CD4-positive, alpha-beta T cell treated with Interleukin-12 subunit alpha and Interleukin-12 subunit beta, for 1 hour (primary cell): ENCODE results near the gene FAM3B.

ENCODE experiments used
- DNase-seq: peaks from one replicate; pipeline ENCODE4 v3.0.0-alpha.2; 2020

Gene FAM3B

DNA sequence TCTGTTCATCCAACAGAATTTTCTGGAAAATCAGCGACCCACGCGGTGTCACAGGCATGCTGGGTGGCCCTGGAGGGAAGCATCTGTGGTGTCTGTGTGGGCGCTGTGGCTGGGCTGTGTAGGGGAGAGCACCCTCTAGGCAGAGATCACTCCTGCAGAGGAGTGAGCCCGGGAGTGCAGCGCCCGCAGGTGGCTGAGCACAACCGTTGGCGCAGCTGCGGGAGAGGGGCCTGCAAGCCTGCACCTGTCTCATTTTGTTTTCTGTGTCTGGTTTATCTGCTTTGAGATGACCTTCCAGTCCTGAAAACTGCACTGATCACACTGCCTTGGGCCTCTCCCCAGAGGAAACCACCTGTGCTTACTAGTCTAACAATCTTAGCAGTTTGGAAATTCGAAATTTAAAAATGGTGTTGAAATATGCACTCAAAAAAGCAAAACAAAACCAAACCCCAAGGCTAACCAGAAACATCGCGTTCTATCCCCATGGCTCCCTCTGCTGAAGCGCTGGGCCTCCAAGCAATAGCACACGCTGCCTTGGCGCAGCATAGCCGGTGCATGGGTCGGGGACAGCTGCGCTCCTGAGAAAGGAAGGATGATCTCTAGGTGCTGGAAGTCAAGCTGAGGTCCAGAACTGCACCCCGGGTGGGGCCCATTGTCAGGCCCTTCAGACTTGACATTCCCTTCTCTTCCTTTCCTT is 4.8 kb downstream of the FAM3B start:
- no peak for DNase-seq

DNA sequence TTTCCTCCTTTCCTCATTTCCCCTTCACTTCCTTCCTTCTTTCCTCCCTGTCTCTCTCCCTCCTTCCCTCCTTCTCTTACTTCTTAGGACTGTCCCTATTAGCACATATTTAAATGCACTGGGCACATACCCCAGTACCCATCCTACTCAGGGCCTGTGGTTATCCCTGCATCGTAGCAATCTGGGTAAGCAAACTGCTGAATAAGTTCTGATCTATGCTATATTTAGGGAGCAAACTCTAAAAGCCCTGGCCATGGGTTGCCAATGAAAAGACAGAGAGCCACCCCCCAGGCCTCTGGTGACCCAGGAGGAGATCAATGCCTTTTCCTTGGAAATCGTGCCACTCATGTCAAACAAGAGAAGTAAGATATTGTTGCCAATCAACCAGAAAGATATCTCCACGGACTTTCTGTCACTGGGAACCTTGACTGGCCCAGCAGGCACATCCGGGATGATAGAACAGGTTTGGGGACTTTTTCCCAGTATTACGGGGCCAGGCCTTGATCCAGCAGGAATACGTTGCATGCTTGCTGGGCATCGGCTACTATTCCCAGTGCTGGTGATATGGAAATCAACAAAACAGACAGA is 5.4 kb downstream of the FAM3B start:
- no peak for DNase-seq

DNA sequence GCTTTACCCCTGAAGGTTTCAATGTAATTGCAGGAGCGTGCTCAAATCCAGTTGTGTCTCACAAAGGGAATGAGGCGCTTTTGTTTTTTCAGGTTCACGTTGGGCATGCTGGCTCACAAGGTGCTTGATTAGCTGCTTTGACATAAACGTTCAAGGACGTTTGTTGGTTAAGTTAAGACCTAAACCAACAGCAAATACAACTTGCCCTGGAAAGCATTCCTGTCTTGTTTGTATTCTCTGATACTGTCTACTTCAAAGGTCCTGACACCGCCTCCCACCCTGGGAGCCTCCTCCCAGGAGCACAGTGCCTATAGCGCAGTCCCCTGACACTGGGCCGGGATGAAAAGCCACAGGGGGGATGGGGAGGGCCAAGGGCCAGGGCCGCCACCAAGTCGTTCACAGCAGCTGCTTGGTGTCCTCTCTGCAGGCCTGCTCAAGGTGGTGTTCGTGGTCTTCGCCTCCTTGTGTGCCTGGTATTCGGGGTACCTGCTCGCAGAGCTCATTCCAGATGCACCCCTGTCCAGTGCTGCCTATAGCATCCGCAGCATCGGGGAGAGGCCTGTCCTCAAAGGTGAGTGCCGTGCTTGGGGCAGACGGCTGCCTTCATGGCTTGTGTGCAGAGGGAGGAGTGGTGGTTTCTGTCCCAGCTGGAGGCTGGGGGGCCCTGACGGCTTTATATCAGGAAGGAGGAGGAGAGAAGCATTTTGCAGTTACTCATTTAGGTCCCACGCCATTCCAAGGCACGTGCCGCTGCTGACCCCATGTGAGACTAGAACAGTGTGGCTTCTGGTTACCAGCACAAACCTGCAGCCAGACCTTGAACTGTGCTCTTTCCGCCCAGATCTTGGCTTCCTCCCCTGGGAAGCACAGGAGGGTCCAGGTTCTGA is 6.1 kb downstream of the FAM3B start:
- DNase-seq = no peak

DNA sequence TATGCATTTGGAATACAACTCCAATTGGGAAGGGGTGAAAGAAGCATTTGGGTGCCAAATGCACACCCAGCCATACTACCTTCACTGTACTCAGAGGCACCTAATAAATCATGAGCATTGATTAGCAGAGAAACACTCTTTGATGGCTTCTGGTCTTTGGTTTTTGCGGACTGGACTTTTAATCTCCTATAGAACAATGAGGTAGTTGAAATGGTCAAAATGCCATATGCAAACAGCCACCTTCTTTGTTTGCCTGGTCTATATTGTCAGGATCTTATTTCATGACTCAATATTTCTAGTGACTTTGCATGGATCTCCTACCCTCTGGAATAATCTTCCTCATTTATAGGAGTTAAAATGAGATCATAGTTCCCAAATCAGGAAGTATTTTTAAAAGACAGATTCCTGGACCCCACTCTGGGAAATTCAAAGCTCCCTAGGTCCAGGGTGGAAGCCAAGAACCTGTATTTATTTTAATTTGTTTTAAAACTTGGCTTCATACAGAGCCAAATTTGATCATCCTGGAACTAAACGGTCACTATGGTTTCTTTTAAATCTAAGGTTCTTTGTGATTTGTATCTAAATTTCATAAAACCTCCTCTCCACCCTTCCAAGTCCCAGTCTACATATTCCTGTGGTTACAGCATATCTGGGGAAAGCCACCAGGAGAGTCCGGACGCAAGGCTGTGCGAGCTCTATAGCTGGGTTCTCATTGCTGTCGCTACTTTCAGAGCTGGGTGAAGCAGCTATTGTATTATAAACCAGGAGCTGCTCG is 8.7 kb downstream of the FAM3B start:
- DNase-seq = no peak

DNA sequence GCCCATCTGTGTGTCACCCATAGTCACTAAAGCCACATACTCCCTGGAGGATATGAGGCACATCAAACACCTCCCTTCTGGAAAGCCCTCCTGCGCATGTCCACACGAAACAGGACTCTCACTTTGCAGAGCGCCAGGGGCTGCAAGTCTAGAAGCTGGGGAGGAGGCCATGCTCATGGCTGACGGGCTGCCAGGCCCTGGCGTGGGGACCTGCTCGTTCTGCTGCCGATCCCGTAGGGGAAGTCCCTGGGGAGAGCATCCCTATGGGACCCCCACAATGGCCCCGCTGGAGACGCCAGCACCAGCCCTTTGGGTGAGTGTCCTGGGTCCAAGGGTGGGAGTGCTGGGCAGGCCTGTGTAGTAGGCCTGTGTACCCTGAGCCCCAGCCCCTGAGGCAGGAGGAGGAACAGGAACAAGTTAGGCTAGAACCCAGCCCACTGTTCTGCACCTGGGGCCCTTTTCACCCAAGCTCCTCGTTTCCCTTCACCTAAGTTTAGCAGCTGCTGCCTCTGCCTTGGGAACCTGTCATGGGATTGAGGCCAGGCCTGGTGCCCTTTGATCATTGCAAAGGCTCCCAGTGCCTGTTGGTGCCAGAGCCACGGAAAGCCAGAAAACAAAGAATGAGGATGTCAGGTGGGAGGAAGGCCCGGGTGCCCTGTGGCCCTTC is 9.9 kb downstream of the FAM3B start:
- DNase-seq = no peak

- no peak for DNase-seq
Measured at GRCh38 chr21:41327753-41328152, 11.2 kb downstream of the FAM3B start.

DNA sequence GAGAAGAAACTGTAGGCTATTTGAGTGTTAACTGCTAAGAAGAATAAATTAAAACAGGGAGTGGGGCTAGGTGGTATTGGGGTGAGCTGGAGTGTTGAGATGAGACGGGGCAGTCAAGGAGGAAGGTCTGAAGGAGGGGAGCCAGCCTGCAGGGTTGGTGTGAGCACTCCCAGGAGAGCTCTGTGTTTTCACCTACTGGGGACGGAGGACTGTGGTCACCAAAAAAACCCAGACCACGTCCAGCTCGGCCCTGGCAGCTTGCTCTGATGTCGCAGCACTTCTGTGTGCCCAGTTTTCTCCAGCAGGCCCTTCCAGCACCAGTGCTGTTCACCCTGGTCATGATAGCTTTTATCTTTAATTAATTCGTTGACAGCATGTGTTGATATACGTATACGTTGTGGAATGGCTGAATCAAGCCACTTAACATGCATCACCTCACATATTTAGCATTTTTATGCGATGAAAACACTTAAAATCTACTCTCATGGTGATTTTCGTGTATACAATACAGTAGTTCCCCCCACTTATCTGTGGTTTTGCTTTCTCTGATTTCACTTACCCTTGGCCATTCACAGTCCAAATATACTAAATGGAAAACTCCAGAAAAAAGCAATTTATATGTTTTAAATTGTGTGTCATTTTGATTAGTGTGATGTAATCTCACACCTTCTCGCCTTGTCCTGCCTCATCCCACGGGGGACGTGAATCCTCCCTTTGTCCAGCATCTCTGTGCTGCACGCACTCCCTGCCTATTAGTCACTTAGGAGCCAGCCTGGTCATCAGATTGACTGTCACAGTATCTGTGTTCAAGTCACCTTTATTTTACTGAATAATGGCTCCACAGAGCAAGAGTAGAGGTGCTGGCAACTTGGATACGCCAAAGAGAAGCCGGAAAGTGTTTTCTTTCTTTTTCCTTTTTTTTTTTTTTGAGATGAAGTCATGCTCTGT is 12.3 kb downstream of the FAM3B start:
- no peak for DNase-seq

GRCh38 chr21:41333752-41334151 is 17.2 kb downstream of the FAM3B start:
- no peak for DNase-seq

DNA sequence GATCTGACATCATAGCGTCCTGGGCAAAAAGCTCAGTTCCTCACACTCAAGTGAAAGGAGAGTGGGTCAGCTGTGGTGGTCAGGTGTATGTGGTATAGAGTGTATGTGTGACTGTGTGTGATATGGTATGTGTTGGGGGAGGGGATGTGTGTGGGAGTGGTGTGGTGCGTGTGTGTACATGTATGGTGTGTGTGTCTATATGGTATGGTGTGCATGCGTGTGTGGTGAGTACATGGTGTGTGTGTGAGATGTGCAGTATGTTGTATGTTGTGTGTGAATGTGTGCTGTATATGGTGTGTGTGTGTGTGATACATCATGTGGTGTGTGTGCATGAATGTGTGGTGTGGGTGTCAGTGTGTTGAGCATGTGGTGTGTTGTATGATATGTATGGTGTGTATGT is 20.9 kb downstream of the FAM3B start:
- DNase-seq = no peak

GRCh38 chr21:41338455-41338854 is 21.9 kb downstream of the FAM3B start:
- no peak for DNase-seq

DNA sequence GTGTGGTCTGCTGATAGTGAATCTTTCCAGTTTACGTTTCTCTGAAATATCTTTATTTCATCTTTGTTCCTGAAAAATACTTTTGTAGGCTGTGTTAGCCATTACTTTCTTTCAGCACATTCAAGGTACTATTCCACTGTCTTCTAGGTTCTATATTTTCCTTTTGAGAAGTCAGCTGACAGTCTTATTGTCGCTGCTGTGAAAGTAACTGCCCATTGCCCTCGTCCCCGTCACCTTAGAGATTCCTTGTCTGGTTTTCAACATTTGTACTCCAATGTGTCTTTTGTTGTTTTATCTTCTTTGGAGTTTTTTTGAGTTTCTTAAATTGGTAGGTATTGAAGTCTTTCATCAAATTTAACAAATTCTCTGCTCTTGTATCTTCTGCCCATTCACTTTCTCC is 25.4 kb downstream of the FAM3B start:
- no peak for DNase-seq

DNA sequence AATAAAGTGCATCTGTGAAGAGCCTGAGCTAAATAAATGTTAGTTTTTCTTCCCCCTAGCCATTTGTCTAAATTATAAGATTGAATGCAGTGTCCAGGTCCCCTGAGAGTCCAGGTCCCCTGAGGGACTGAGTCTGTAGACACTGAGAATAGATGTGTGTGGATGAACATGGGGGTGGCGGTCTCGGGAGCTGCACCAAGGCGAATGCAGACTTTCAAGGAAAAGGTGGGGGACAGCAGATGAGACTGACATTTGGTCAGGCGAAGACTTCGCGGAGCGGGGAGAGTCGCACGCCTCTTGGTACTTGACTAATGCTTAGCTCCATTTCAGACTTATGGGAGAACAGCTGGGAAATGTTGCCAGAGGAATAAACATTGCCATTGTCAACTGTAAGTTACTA is 27.5 kb downstream of the FAM3B start:
- DNase-seq = no peak

- DNase-seq = no peak
Measured at GRCh38 chr21:41345356-41345755, 28.8 kb downstream of the FAM3B start.

- no peak for DNase-seq
Measured at GRCh38 chr21:41345934-41346685, 29.5 kb downstream of the FAM3B start.

GRCh38 chr21:41346758-41347157 is 30.2 kb downstream of the FAM3B start:
- no peak for DNase-seq

DNA sequence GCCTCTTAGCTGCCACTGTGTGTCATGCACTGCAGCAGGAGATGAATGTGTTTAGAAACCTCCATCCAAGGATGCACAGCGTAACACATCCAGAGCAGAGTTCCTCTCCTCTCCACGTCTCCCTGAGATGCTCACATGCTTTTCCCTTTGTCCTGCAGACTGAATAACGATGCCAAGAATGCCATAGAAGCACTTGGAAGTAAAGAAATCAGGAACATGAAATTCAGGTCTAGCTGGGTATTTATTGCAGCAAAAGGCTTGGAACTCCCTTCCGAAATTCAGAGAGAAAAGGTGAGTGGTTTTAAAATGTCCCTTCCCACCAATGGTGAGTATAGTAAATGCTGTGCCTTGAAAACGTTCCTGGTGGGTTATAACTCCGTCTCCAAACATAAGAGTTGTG is 31.8 kb downstream of the FAM3B start:
- no peak for DNase-seq

DNA sequence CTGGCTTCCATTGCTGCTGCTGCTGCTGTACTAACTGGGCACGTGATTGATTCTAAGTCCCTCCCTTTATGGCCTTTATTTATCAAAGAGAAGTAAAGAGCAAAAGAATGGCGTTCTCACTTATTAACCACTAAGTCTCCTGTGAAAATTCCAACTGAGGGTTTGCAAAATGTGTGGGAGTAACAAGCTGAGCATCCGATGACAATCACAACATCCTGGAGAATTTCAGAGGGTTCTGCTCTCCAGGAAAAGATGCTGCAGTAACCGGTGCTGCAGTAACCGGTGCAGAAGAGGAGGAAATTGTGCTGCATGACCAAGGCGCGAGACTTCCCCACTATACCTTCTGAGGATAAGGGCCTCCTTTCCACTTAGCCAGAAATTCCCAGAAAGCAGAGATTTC is 32.5 kb downstream of the FAM3B start:
- DNase-seq = no peak

- DNase-seq = no peak
Measured at GRCh38 chr21:41349619-41350390, 33.2 kb downstream of the FAM3B start.

DNA sequence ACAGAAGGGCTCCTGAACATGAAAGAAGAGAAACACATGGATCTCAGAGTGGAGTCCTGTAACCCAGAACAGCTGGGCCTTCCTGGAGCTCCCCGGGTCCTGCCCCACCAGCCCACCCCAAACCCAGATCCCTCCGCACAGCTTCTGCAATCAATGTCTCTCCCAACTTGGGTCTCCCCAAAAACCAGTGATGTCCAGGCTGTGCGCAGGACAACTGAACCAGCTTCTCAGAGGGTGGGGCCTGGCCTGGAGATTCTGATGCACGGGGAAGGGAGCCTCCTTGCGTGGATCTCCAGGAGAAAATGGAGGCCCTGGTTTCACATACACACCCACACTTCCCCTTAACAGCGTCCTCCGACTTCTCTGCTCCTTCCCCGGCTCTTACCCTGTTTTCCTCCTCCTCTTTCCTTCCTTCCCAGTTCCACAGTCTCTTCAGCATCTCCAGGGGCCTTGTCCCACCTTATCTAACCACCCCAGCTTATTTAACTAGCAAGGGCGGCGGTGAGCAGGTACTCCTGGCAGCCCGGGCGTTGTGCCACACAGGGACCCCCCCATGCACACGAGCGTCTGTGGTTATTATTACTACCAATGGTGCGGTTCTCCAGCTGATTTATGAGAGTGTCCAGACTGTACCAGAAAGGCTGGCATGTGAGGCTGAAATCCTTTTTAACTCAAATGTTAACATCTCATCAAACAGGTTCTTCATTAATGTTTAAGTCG is 34.0 kb downstream of the FAM3B start:
- DNase-seq = no peak
